K562 treated with DMSO at 1 percent for 4 hours (cell line): Measurements from ENCODE around the gene EMD. TPM values are rescaled to one million over a fixed set of nuclear protein-coding genes. Genes with fewer than 3 reads are reported as not detected.

ENCODE experiments used
- total RNA-seq: library from RNA; unstranded; fragments of 300-600 nt; gene quantifications from 2 replicates; pipeline ENCODE4 v1.2.3, GENCODE V29; 2022; ENCODE audit not compliant: insufficient read depth

Gene EMD
- 102 and 119 TPM in 2 replicates for total RNA-seq

GRCh38 chrX:154378799-154379568 is at the start of gene EMD:
Gene EMD (plus strand): TSS chrX:154379295. CDS start chrX:154379485, 190 bp downstream.

DNA sequence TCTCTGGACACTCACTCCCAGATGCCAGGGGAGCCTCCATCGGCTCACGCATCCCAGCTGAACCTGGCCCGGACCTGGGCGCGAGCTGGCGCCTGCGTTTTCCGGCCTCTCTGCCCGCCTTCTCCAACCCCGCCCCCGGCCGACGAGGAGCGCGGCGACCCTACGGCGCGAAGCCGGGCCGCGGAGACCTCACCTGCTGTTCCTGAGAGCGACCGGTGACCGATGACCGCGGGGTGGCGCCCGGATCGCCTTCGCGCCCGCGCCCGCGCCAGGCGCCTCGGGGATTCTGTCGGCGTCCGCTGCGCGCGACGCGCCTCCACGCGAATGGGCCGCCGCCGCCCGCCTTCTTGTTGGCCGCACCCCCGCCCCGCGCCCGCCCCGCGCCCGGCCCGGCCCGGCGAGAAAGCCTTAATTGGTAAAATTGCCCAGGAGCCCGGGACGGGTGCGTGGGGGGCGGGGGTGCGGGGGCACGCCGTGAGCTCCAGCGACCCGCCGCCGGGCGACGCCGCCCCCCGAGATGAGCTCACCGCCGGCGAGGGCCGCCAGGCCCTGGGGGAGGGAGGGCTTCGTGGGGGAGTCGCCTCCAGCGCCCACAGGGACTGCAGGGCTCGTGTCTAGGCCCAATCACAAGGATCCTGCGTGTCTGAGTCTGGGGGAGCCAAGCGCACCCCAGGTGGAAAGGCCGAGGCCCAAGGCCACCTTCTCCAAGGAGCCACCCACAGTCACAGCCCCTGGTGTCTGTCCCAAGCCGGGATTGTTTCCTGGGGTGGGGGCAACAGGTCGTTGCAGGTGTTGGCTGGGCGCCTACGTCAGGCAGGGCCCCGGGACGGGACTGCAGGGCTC is 4.6 kb upstream of the EMD start, which contains the start of gene FLNA:
Gene FLNA, minus strand, starts transcription at position 322 of the 843 bp plus-strand sequence. CDS start 3,389 bp downstream, outside the sequence.

DNA sequence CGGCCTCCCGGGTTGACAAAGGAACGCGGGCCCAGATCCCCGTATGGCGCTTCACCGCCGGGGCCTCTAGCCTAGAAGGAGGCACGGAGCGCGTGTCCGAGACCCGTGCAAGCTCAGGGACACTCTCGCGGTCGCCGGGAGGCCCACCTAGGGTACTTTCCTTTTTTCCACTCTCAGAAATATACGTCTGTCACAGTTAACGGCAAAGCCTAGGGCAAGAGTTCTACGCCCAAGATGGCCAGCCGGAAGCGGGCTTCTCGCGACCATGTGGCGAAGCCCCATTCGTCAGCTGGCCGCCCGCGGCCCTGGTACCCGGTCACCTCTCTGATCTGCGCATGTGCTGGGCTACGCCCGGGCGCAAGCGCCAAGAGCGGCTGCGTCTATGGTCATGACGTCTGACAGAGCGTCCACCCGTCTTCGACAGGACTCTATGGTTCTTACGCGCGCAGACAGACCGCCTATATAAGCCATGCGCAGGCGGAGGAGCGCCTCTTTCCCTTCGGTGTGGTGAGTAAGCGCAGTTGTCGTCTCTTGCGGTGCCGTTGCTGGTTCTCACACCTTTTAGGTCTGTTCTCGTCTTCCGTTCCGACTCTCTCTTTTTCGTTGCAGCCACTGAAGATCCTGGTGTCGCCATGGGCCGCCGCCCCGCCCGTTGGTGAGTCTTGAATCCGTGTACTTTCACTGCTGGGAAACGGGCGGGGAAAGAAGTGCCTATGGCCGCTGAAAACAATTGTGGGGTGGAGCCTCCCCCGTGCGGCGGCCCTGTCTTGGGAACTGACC is 19.0 kb downstream of the EMD start, which contains the start of gene RPL10:
Gene RPL10, plus strand, starts transcription at position 490 of the 780 bp plus-strand sequence. Its CDS starts 143 bp downstream, at position 633.

DNA sequence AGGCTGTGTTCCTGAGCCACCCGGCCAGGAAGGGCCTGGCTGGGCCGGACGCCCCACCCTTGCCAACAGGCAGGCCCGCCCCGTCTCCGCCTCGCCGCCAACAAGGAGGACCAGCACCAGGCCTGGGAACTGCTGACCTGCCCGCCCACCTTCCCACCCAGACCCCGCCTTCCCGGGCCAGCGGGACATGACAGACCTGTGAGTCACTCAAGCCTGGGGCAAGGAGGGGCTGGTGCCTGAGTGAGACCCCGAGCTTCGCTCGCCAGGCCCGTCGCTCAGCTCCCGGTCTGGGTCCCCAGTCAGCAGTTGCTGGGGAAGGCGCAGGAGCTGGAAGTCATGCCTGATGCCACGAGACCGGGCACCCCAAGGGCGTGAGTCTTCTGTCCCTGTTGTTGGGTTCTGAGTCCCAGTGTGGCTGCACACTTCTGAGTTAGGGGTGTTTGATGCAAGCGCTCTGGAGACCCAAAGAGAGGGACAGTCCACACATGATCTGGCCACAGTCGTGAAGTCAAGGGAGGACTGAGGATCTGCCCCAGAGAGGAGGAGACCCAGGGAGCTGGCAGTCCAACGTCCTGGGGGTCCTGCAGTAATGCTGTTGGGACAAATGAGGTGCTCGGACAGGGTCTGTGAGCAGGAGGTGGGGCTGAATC is 30.3 kb downstream of the EMD start, which contains the start of gene DNASE1L1:
Gene DNASE1L1, minus strand, starts transcription at position 33 of the 650 bp plus-strand sequence. CDS start 3,686 bp downstream, outside the sequence.

GRCh38 chrX:154428176-154429171 is 49.4 kb downstream of the EMD start, which contains the start of gene ATP6AP1:
Gene ATP6AP1 (plus strand): TSS chrX:154428677. CDS start chrX:154428693, 16 bp downstream.

Other genes starting within 250 kb of the EMD start
- gene OPN1LW, start 235.1 kb upstream of the EMD start, total RNA-seq = not detected in 2 replicates
- not detected in 2 replicates for gene OPN1MW, start 196.7 kb upstream of the EMD start, total RNA-seq
- not detected in 2 replicates for gene OPN1MW2, start 159.5 kb upstream of the EMD start, total RNA-seq
- not detected in 2 replicates for gene OPN1MW3, start 121.7 kb upstream of the EMD start, total RNA-seq
- gene TEX28, start 84.2 kb upstream of the EMD start, total RNA-seq = not detected in 2 replicates
- gene TKTL1, start 83.5 kb upstream of the EMD start, total RNA-seq = 1.2 and 2.2 TPM in 2 replicates
- 626 and 661 TPM in 2 replicates for gene FLNA, start 4.7 kb upstream of the EMD start, total RNA-seq
- 14,280 and 14,407 TPM in 2 replicates for gene RPL10, start 19.1 kb downstream of the EMD start, total RNA-seq
- 18.1 and 21.6 TPM in 2 replicates for gene DNASE1L1, start 30.0 kb downstream of the EMD start, total RNA-seq
- gene TAFAZZIN, start 32.2 kb downstream of the EMD start, total RNA-seq = 35.2 and 47.4 TPM in 2 replicates
- 230 and 231 TPM in 2 replicates for gene ATP6AP1, start 49.4 kb downstream of the EMD start, total RNA-seq
- 99.3 and 105 TPM in 2 replicates for gene GDI1, start 57.9 kb downstream of the EMD start, total RNA-seq
- gene FAM50A, start 64.8 kb downstream of the EMD start, total RNA-seq = 149 and 188 TPM in 2 replicates
- 7.5 and 12.5 TPM in 2 replicates for gene PLXNA3, start 79.0 kb downstream of the EMD start, total RNA-seq
- 170 and 180 TPM in 2 replicates for gene LAGE3, start 100.0 kb downstream of the EMD start, total RNA-seq
- gene UBL4A, start 107.3 kb downstream of the EMD start, total RNA-seq = 69.7 and 80.5 TPM in 2 replicates
- gene SLC10A3, start 111.3 kb downstream of the EMD start, total RNA-seq = 47.8 and 56.8 TPM in 2 replicates
- 84.1 and 87.0 TPM in 2 replicates for gene FAM3A, start 136.9 kb downstream of the EMD start, total RNA-seq
- 233 and 273 TPM in 2 replicates for gene G6PD, start 167.6 kb downstream of the EMD start, total RNA-seq
- 38.5 and 40.3 TPM in 2 replicates for gene IKBKG, start 168.3 kb downstream of the EMD start, total RNA-seq
- not detected in 2 replicates for gene CTAG1A, start 205.8 kb downstream of the EMD start, total RNA-seq
- not detected in 2 replicates for gene CTAG1B, start 240.0 kb downstream of the EMD start, total RNA-seq